HepG2 (cell line): Measurements from ENCODE around the gene GALR3. TPM values are rescaled to one million over a fixed set of nuclear protein-coding genes. Genes with fewer than 3 reads are reported as not detected.

Source experiments
- ARNT2 ChIP-seq: sonication (generic); formaldehyde crosslinking; IDR thresholded peaks from 2 replicates; pipeline ENCODE4 v1.8.0; 2022; ENCODE audit warnings: mild to moderate bottlenecking, low read depth, missing genetic modification reagents, moderate library complexity
- E2F1 ChIP-seq: sonication (generic); formaldehyde crosslinking; IDR thresholded peaks from 2 replicates; pipeline ENCODE4 v1.5.0; 2020; ENCODE audit warnings: missing genetic modification reagents
- E2F5 ChIP-seq: sonication (generic); formaldehyde crosslinking; conservative IDR thresholded peaks from 2 replicates; pipeline ENCODE4 v1.4.0; 2020; ENCODE audit warnings: missing genetic modification reagents
- FIP1L1 ChIP-seq: fragments of 200-400 bp; formaldehyde crosslinking; IDR thresholded peaks from 2 replicates; pipeline ENCODE4 v1.6.1; 2018; ENCODE audit warnings: low read depth, mild to moderate bottlenecking, low read length, moderate library complexity, borderline replicate concordance; ENCODE audit not compliant: insufficient read depth
- GPBP1L1 ChIP-seq: sonication (generic); formaldehyde crosslinking; IDR thresholded peaks from 2 replicates; pipeline ENCODE4 v1.5.0; 2020; ENCODE audit warnings: mild to moderate bottlenecking, missing genetic modification reagents
- HDAC6 ChIP-seq: fragments of 200-600 bp; sonication (generic); IDR thresholded peaks from 2 replicates; pipeline ENCODE4 v1.7.0; 2017; ENCODE audit warnings: mild to moderate bottlenecking, antibody characterized with exemption, low read length, low read depth
- HIC2 ChIP-seq: sonication (generic); formaldehyde crosslinking; IDR thresholded peaks from 2 replicates; pipeline ENCODE4 v1.9.0; 2022; ENCODE audit warnings: low read depth, missing genetic modification reagents
- IKZF4 ChIP-seq: sonication (generic); formaldehyde crosslinking; IDR thresholded peaks from 2 replicates; pipeline ENCODE4 v1.5.1; 2020; ENCODE audit warnings: borderline replicate concordance, mild to moderate bottlenecking, low read depth, missing genetic modification reagents; ENCODE audit errors: not compliant biosample characterization
- PATZ1 ChIP-seq: sonication (generic); formaldehyde crosslinking; IDR thresholded peaks from 2 replicates; pipeline ENCODE4 v1.4.0; 2020; ENCODE audit warnings: missing genetic modification reagents
- RFX3 ChIP-seq: IDR thresholded peaks from 2 replicates; pipeline ENCODE4 v1.6.1; 2016; ENCODE audit warnings: missing biosample characterization, missing genetic modification reagents
- SNRNP70 ChIP-seq: fragments of 200-400 bp; formaldehyde crosslinking; IDR thresholded peaks from 2 replicates; pipeline ENCODE4 v1.6.1; 2017; ENCODE audit warnings: mild to moderate bottlenecking, low read depth, low read length, moderate library complexity
- SP140L ChIP-seq: sonication (generic); formaldehyde crosslinking; IDR thresholded peaks from 2 replicates; pipeline ENCODE4 v1.4.0; 2020; ENCODE audit warnings: missing genetic modification reagents, borderline replicate concordance
- TRIM24 ChIP-seq: sonication (generic); formaldehyde crosslinking; IDR thresholded peaks from 2 replicates; pipeline ENCODE4 v1.8.0; 2022; ENCODE audit warnings: mild to moderate bottlenecking, missing genetic modification reagents
- ZBTB25 ChIP-seq: IDR thresholded peaks from 2 replicates; pipeline ENCODE4 v1.6.1; 2018; ENCODE audit warnings: missing genetic modification reagents
- ZFP91 ChIP-seq: sonication (generic); formaldehyde crosslinking; IDR thresholded peaks from 2 replicates; pipeline ENCODE4 v1.9.0; 2022; ENCODE audit warnings: missing genetic modification reagents, mild to moderate bottlenecking, borderline replicate concordance
- ZNF326 ChIP-seq: sonication (generic); formaldehyde crosslinking; IDR thresholded peaks from 2 replicates; pipeline ENCODE4 v1.4.0; 2020; ENCODE audit warnings: missing genetic modification reagents, borderline replicate concordance
- ZNF550 ChIP-seq: sonication (generic); formaldehyde crosslinking; IDR thresholded peaks from 2 replicates; pipeline ENCODE4 v1.4.0; 2020; ENCODE audit warnings: mild to moderate bottlenecking, missing genetic modification reagents, borderline replicate concordance
- polyA plus RNA-seq, 8 experiments: library from polyadenylated mRNA; depleted of rRNA in 3 of 8; stranded (reverse) in 7 of 8; unstranded in 1 of 8; fragments of >200 nt; fragmentation: Illumina TruSeq in 4 of 8; extraction: Trizol in 4 of 8; gene quantifications; 2 replicates each; pipeline versions ENCODE4 v1.2.1 to v1.2.3, GENCODE V29; 2011 to 2016; ENCODE audit warnings: low read depth in 4 of 8, missing spikeins in 1 of 8, mixed read lengths in 1 of 8; ENCODE audit not compliant: insufficient read depth in 1 of 8
- total RNA-seq, 5 experiments: library from RNA; depleted of rRNA; stranded (reverse); fragments of >200 nt; fragmentation: Illumina TruSeq; extraction: Trizol; gene quantifications; 2 replicates each; pipeline ENCODE4 v1.2.3, GENCODE V29; 2016; ENCODE audit warnings: low read depth in 1 of 5

The GALR3 gene
- total and polyA plus RNA-seq, 2 of the 13 experiments (the other 11 are each of a cell fraction or from before 2014, with no cell fraction given), result 0.13 TPM; not detected in 1

GRCh38 chr22:37849089-37849751, 26.0 kb downstream of the GALR3 start, which contains the start of gene EIF3L (continued):
- TF ChIP-seq ZBTB25 (CRISPR knock-in tag) (peak; percentile 70; the same call in 1 of the 2 replicates), ZNF326 (no peak), PATZ1 (CRISPR knock-in tag) (peak; percentile 13; the same call in 1 of the 2 replicates), SNRNP70 (no peak), ZFP91 (peak; percentile 77; the same call in 1 of the 2 replicates), RFX3 (CRISPR knock-in tag) (no peak), E2F1 (CRISPR knock-in tag) (no peak; the same call in none of the 2 replicates), HDAC6 (no peak), GPBP1L1 (no peak), FIP1L1 (no peak), TRIM24 (CRISPR knock-in tag) (no peak), HIC2 (CRISPR knock-in tag) (no peak), IKZF4 (no peak), SP140L (CRISPR knock-in tag) (no peak), ARNT2 (CRISPR knock-in tag) (peak; percentile 75; the same call in 1 of the 2 replicates), E2F5 (CRISPR knock-in tag) (no peak), ZNF550 (CRISPR knock-in tag) (no peak)
